WTC11 (cell line): Measurements from ENCODE around the gene C9orf50.

Source experiments
- ATF1 ChIP-seq: sonication (generic); formaldehyde crosslinking; IDR thresholded peaks from 2 replicates; pipeline ENCODE4 v1.8.1; 2023; ENCODE audit warnings: mild to moderate bottlenecking, moderate library complexity, missing genetic modification reagents
- CBFB ChIP-seq: sonication (generic); formaldehyde crosslinking; IDR thresholded peaks from 2 replicates; pipeline ENCODE4 v1.8.1; 2022; ENCODE audit warnings: mild to moderate bottlenecking, low read depth, missing genetic modification reagents
- GABPB1 ChIP-seq: sonication (generic); formaldehyde crosslinking; IDR thresholded peaks from 2 replicates; pipeline ENCODE4 v1.8.1; 2023; ENCODE audit warnings: mild to moderate bottlenecking, missing genetic modification reagents
- GRHL2 ChIP-seq: fragments of 250-450 bp; sonication (Bioruptor Pico); IDR thresholded peaks from 2 replicates; pipeline ENCODE4 v1.8.0; 2022; ENCODE audit warnings: mild to moderate bottlenecking, moderate library complexity; ENCODE audit not compliant: insufficient replicate concordance, severe bottlenecking
- MYBL2 ChIP-seq: sonication (generic); formaldehyde crosslinking; IDR thresholded peaks from 2 replicates; pipeline ENCODE4 v1.8.1; 2023; ENCODE audit warnings: mild to moderate bottlenecking, moderate library complexity, missing genetic modification reagents
- NR1H2 ChIP-seq: sonication (generic); formaldehyde crosslinking; IDR thresholded peaks from 2 replicates; pipeline ENCODE4 v1.9.0; 2021; ENCODE audit warnings: mild to moderate bottlenecking, moderate library complexity, missing genetic modification reagents
- SMAD3 ChIP-seq: sonication (generic); formaldehyde crosslinking; IDR thresholded peaks from 2 replicates; pipeline ENCODE4 v1.8.0; 2022; ENCODE audit warnings: missing genetic modification reagents, mild to moderate bottlenecking, borderline replicate concordance
- SP1 ChIP-seq: sonication (generic); formaldehyde crosslinking; conservative IDR thresholded peaks from 2 replicates; pipeline ENCODE4 v1.8.1; 2022; ENCODE audit warnings: missing genetic modification reagents
- ZNF423 ChIP-seq: fragments of 250-450 bp; sonication (Bioruptor Pico); IDR thresholded peaks from 2 replicates; pipeline ENCODE4 v2.1.2; 2022; ENCODE audit warnings: mild to moderate bottlenecking, moderate library complexity
- TF ChIP-seq, protein P1 (sequence below): fragments of 200-600 bp; IDR thresholded peaks from 2 replicates; pipeline ENCODE4 v1.8.0; 2022; ENCODE audit warnings: antibody characterized with exemption
- TF ChIP-seq, protein P2 (sequence below): sonication (generic); formaldehyde crosslinking; IDR thresholded peaks from 2 replicates; pipeline ENCODE4 v1.8.1; 2022; ENCODE audit warnings: mild to moderate bottlenecking, missing genetic modification reagents, moderate library complexity, borderline replicate concordance
- TF ChIP-seq, protein P3 (sequence below): sonication (generic); formaldehyde crosslinking; IDR thresholded peaks from 2 replicates; pipeline ENCODE4 v1.8.1; 2023; ENCODE audit warnings: mild to moderate bottlenecking, missing genetic modification reagents
- TF ChIP-seq, protein P4 (sequence below): fragments of 250-450 bp; sonication (Bioruptor Pico); IDR thresholded peaks from 2 replicates; pipeline ENCODE4 v1.9.0; 2021; ENCODE audit warnings: mild to moderate bottlenecking

DNA sequence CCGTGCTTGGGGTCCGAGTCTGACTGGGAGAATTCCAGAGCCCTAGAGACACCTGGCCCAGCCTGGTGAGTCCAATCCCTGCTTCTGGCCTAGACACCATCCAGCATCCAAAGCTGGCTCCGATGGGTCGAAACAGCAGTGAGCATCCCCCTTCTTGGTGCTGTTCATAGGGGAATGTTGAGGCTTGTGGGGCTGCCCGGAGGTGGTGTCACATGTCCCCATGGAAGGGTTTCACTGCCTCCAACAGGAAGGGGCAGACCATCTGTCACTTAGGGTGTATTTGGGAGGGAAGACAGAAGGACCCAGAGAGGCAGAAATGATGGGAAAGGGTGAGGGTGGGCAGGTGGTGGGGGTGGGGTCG, 13.9 kb downstream of the C9orf50 start:
- no peak for TF ChIP-seq GABPB1 (CRISPR knock-in tag)
- no peak for TF ChIP-seq ZNF423 (CRISPR knock-in tag)
- TF ChIP-seq, protein P1, sequence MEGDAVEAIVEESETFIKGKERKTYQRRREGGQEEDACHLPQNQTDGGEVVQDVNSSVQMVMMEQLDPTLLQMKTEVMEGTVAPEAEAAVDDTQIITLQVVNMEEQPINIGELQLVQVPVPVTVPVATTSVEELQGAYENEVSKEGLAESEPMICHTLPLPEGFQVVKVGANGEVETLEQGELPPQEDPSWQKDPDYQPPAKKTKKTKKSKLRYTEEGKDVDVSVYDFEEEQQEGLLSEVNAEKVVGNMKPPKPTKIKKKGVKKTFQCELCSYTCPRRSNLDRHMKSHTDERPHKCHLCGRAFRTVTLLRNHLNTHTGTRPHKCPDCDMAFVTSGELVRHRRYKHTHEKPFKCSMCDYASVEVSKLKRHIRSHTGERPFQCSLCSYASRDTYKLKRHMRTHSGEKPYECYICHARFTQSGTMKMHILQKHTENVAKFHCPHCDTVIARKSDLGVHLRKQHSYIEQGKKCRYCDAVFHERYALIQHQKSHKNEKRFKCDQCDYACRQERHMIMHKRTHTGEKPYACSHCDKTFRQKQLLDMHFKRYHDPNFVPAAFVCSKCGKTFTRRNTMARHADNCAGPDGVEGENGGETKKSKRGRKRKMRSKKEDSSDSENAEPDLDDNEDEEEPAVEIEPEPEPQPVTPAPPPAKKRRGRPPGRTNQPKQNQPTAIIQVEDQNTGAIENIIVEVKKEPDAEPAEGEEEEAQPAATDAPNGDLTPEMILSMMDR = no peak
- TF ChIP-seq SP1 (CRISPR knock-in tag) = no peak
- TF ChIP-seq GRHL2 (CRISPR knock-in tag) = no peak
- no peak for TF ChIP-seq MYBL2
- no peak for TF ChIP-seq SMAD3 (CRISPR knock-in tag)
- no peak for TF ChIP-seq NR1H2 (CRISPR knock-in tag)
- no peak for TF ChIP-seq ATF1 (CRISPR knock-in tag)
- TF ChIP-seq, protein P2, sequence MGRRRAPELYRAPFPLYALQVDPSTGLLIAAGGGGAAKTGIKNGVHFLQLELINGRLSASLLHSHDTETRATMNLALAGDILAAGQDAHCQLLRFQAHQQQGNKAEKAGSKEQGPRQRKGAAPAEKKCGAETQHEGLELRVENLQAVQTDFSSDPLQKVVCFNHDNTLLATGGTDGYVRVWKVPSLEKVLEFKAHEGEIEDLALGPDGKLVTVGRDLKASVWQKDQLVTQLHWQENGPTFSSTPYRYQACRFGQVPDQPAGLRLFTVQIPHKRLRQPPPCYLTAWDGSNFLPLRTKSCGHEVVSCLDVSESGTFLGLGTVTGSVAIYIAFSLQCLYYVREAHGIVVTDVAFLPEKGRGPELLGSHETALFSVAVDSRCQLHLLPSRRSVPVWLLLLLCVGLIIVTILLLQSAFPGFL = no peak
- no peak for TF ChIP-seq CBFB (CRISPR knock-in tag)
- TF ChIP-seq, protein P3, sequence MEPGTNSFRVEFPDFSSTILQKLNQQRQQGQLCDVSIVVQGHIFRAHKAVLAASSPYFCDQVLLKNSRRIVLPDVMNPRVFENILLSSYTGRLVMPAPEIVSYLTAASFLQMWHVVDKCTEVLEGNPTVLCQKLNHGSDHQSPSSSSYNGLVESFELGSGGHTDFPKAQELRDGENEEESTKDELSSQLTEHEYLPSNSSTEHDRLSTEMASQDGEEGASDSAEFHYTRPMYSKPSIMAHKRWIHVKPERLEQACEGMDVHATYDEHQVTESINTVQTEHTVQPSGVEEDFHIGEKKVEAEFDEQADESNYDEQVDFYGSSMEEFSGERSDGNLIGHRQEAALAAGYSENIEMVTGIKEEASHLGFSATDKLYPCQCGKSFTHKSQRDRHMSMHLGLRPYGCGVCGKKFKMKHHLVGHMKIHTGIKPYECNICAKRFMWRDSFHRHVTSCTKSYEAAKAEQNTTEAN (CRISPR knock-in tag) = no peak
- TF ChIP-seq, protein P4, sequence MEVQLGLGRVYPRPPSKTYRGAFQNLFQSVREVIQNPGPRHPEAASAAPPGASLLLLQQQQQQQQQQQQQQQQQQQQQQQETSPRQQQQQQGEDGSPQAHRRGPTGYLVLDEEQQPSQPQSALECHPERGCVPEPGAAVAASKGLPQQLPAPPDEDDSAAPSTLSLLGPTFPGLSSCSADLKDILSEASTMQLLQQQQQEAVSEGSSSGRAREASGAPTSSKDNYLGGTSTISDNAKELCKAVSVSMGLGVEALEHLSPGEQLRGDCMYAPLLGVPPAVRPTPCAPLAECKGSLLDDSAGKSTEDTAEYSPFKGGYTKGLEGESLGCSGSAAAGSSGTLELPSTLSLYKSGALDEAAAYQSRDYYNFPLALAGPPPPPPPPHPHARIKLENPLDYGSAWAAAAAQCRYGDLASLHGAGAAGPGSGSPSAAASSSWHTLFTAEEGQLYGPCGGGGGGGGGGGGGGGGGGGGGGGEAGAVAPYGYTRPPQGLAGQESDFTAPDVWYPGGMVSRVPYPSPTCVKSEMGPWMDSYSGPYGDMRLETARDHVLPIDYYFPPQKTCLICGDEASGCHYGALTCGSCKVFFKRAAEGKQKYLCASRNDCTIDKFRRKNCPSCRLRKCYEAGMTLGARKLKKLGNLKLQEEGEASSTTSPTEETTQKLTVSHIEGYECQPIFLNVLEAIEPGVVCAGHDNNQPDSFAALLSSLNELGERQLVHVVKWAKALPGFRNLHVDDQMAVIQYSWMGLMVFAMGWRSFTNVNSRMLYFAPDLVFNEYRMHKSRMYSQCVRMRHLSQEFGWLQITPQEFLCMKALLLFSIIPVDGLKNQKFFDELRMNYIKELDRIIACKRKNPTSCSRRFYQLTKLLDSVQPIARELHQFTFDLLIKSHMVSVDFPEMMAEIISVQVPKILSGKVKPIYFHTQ (CRISPR knock-in tag) = no peak
